ENCODE results near the gene OTULINL.
A peak's percentile ranks its signal among the peaks of the same experiment; 100 is the strongest.
"Not testable (repeated sequence)": the region's sequence is repeated elsewhere in the genome, so short reads cannot be mapped to it uniquely, and the experiment has no call there.

Gene OTULINL

GRCh38 chr5:14581106-14581890, at the start of gene OTULINL:
TSS of gene OTULINL (plus strand) at chr5:14581792. CDS start at chr5:14581895, 103 bp downstream.
- DNase-seq (ENCODE audit: low spot score): peak; percentile 87

- DNase-seq (ENCODE audit: low spot score): no peak
Observed at GRCh38 chr5:14532180-14532579, 49.4 kb upstream of the OTULINL start.

DNA sequence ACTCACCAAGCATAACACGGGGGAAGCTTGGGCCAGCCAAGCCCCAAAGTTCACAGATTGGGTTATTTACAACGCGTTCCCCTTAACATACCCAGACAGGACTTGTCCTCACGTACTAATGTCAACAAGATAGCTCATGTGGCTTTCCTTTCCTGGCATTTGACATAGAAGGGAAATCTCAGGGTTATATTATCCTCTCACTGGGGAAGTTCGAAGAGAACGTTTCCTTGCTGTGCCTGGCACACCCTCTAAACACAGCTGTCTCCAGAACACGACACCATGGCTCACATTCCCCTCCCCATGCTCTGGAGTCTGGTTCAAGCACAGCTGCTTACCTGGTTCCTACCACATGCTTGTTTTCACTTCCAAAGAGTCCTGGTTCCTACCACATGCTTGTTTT, 46.8 kb upstream of the OTULINL start:
- DNase-seq (ENCODE audit: low spot score): no peak

DNA sequence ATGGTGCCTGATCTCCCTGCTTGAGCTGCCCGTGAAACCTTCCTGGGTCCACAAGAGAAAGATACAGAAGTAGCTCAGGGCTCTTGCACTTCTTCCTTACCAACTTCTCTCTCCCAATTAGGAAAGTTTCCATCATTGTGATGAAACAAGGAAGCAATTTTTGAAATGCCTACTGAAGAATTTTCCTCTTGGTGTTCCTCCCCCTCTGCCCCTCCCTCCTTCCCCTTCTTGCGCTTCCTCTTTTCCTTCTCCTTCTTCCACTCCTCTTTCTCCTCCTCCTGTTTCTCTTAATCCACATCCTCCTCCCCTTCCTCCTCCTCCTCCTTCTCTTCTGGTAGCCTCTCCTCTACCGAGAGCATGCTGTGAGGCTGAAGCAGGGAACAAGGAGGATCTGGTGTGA, 36.3 kb upstream of the OTULINL start:
- no peak for DNase-seq (ENCODE audit: low spot score)

DNA sequence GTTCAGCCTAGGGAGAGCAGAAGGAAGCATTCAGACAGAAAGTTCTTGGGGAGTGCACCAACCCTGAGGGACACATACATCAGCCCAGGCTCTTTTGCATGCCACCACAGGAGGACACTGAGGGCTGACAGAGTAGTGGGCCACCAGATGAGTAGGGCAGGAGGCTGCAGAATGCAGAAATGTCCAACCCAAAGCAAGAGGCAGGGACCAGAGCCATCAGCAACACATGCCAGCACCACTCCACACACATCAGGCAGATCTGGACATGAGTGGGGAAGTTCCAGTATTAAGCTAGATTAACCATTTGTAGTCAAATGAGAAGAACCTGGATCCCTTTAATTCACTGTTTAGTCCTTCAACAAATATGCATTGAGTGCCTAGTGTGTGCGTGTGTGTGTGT, 35.7 kb upstream of the OTULINL start:
- DNase-seq (ENCODE audit: low spot score): no peak

- no peak for DNase-seq (ENCODE audit: low spot score)
Observed at GRCh38 chr5:14547666-14548065, 33.9 kb upstream of the OTULINL start.

DNA sequence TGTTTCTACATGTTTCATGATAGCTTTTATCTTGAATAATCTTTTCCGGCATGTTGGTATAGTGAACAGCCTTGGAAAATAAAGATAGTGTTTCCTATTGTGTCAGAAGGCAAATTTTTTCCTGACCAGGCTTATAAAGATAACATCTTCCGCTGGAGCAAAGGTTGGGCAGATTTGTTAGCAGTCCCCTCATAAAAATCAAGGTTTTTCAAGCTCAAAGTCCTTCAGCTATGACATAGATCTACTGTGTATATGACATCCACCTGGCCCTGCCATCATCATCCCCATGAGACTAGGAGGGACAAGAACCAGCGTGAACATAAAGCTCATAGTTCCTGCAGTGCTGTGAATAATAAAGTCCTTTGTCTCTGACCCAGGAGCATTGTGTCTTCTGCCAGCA, 30.4 kb upstream of the OTULINL start:
- no peak for DNase-seq (ENCODE audit: low spot score)

DNA sequence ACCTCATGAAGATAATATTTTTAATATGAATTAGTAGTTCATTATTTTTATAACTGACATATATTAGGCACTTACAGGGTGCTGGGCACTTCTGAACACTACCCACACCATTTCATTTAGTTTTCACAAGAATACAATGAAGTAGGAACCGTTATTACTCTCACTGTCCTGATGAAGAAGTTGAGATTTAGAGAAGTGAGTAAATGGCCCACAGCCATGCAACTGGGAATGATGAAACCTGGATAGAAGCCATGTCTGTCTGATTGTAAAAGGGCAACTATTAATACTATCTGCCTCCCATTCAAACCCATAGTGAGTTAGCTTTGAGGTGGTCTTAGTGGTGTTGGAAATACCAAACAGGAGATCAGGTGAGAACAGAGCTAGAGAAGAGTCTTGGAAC, 29.6 kb upstream of the OTULINL start:
- DNase-seq (ENCODE audit: low spot score): no peak

- not testable (repeated sequence) for DNase-seq (ENCODE audit: low spot score)
Observed at GRCh38 chr5:14554288-14554687, 27.3 kb upstream of the OTULINL start.

- DNase-seq (ENCODE audit: low spot score): no peak
Observed at GRCh38 chr5:14556015-14556414, 25.6 kb upstream of the OTULINL start.

DNA sequence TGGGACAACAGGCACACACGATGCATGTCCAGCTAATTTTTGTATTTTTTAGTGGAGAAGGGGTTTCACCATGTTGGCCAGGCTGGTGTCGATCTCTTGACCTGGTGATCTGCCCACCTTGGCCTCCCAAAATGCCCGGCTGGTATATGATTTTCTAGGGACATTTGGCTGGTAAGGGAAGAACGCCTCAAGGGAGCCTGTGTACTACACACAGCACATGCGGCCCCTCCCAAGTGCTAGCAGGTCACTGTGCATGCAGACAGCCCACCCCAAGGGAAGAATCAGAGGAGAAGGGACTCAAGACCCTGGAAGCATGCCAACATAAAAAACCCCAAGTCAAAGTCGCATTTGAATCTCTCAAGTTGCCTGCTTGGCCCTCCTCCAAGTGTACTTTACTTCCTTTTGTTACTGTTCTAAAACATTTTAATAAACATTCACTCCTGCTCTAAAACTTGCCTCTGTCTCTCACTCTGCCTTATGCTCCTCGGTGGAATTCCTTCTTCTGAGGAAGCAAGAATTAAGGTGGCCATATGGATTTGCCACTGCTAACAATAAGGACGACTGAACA, 24.3 kb upstream of the OTULINL start:
- DNase-seq (ENCODE audit: low spot score): no peak

GRCh38 chr5:14557791-14558415, 23.7 kb upstream of the OTULINL start:
- no peak for DNase-seq (ENCODE audit: low spot score)

- peak; percentile 33 for DNase-seq (ENCODE audit: low spot score)
Observed at GRCh38 chr5:14560091-14560595, 21.4 kb upstream of the OTULINL start.

DNA sequence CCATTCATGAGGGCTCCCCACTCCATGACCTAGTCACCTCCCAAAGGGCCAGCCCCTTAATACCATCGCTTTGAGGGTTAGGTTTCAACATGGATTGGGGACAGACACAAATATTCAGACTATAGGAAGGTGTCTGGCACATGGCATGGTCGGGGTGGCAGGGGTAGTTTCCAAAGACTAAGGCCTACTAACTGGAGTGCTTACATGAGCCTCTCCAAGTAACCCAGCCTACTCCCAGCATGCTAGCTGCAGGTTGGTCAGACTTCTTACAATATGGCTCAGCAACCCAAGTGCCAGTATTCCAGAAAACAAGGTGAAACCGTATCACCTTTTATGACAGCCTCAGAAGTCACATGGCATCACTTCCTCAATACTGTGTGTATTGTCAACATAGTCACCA, 19.9 kb upstream of the OTULINL start:
- DNase-seq (ENCODE audit: low spot score): no peak

DNA sequence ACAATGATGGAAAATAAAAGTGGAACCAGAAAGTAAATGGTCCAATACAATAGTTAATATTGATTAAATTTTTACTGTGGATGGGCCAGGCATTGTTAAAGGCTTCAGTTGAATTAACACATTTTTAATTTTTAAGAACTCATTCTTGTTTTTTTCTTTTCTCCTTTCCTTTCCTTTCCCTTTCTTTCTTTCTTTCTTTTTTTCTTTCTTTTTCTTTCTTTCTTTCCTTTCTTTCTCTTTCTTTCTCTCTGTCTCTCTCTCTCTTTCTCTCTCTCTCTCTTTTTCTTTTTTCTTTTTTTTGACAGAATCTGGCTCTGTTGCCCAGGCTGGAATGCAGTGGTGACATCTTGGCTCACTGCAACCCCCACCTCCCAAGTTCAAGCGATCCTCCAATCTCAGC, 13.3 kb upstream of the OTULINL start:
- DNase-seq (ENCODE audit: low spot score): no peak

DNA sequence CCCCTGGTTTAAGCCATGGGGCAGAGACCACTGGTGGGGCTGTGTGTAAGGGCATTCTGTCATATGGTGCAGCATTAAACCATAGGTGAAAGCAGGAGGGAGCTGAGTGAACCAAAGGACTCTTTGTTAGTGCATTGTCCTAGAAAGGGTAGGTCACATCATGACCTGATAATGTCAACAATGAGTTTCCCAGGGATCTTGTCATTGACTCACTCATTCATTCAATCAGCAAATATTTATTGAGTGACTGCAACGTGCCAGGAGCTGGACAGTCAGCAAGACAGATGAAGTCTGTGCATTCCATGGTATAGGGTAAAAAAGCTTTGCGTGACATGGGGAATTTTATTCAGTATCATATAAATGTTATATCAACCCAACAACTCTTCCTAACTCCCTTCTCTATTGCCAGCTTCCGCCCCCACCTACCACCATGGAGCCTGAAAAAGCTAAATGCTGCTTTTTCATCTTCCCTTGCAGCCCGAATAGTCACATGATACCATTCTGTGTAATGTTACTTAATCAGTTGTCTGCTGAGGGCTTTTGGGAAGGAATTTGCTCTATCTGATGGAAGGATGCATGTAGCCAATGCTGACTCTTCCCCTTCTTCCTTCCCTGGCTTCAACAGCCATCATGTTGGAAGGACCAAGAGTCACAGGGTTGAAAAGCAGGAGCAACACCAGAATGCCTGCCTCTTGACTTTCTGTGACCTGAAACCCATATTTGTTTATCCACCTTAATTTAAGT, 11.5 kb upstream of the OTULINL start:
- DNase-seq (ENCODE audit: low spot score): no peak

- DNase-seq (ENCODE audit: low spot score): no peak
Observed at GRCh38 chr5:14571901-14572300, 9.7 kb upstream of the OTULINL start.

- DNase-seq (ENCODE audit: low spot score): no peak
Observed at GRCh38 chr5:14572385-14572784, 9.2 kb upstream of the OTULINL start.

GRCh38 chr5:14572836-14573235, 8.8 kb upstream of the OTULINL start:
- DNase-seq (ENCODE audit: low spot score): no peak

GRCh38 chr5:14574096-14574495, 7.5 kb upstream of the OTULINL start:
- DNase-seq (ENCODE audit: low spot score): no peak

DNA sequence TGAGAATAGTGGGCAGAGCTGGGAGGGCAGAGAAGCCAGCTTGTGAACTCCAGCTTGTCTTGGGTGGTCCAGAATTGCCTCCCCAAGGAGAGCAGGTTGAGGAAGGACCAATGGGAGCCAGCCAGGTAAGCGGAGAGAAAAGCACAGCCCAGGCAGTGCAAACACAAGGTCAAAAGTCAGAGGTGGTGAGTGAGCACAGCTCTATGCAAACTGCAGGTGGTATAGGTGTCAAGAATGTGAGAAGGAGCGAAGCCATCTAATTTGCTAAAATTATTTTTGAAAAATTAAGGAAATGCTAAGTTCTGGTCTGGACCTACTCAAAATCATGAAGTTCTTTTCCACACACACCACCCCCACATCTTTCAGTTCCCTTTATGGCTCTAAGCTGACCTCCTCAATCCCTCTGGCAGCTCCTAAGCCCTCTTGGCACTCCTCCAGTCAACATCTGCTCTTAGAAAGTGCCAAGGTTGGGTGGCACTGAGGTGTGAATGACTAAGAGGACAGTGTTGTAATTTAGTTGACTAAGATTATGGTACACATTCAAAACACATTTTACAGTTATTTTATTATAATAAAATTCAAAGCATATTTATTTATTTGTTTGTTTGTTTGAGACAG, 6.6 kb upstream of the OTULINL start:
- no peak for DNase-seq (ENCODE audit: low spot score)

DNA sequence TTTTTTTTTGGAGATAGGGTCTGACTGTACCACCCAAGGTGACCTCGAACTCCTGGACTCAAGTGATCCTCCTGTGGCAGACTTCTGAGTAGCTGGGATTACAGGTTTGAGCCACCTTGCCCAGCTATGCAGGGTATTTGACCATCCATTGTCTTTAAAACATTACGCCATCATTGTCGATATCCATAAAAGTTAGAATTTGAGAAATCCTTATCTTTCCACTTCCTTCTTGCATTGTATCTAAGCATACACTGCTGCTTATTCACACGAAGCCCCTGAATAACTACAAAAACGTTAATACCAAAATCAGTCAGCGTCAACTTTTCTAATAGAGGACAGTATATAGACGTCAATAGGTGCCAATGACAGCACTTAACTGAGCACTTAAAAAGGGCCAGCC, 5.4 kb upstream of the OTULINL start:
- no peak for DNase-seq (ENCODE audit: low spot score)
